ENCODE results near the gene KCNMB4. TPM values are rescaled to one million over a fixed set of nuclear protein-coding genes. Genes with fewer than 3 reads are reported as not detected.
"Not testable (repeated sequence)": the region's sequence is repeated elsewhere in the genome, so short reads cannot be mapped to it uniquely, and the experiment has no call there.

Gene KCNMB4
- total and polyA plus RNA-seq, 2 of the 4 experiments (the other 2 are of a cell fraction), result 0.90 to 1.1 TPM

DNA sequence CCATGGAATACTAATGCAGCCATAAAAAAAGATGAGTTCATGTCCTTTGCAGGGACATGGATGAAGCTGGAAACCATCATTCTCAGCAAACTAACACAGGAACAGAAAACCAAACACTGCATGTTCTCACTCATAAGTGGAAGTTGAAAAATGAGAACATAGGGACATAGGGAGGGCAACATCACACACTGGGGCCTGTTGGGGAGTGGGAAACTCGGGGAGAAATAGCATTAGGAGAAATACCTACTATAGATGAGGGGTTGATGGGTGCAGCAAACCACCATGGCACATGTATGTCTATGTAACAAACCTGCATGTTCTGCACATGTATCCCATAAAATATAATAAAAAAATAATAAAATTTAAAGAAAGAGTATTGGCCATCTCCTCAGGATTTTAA is 26.5 kb downstream of the KCNMB4 start:
- ATAC-seq (ENCODE audit: low read depth); H3K23ac ChIP-seq (ENCODE audit: low read depth, low read length); H2BK15ac ChIP-seq (ENCODE audit: low read depth, low read length); H2BK5ac ChIP-seq (ENCODE audit: low read depth, low read length, poor library complexity, severe bottlenecking); H3K14ac ChIP-seq (replicated peaks; ENCODE audit: low read depth, low read length); H2AK5ac ChIP-seq (ENCODE audit: low read depth, low read length); DNase-seq; CTCF ChIA-PET; in situ Hi-C loops (cut with MboI; ENCODE audit: low sequenced_read_pairs); BruUV-seq (replicated peaks); H3K27ac ChIP-seq (ENCODE audit: insufficient read depth, low read length); H3K79me1 ChIP-seq (ENCODE audit: low read depth in 1 of 2, low read length in 2 of 2); H2AK9ac ChIP-seq (replicated peaks; ENCODE audit: low read depth, low read length, poor library complexity); H3K9ac ChIP-seq (ENCODE audit: low read depth, low read length); H3K27me3 ChIP-seq (ENCODE audit: control insufficient read depth, insufficient read depth, low read length); H3K4ac ChIP-seq (ENCODE audit: low read depth, low read length); H2BK120ac ChIP-seq (ENCODE audit: low read depth, low read length); H3K4me3 ChIP-seq (ENCODE audit: insufficient read depth, low read depth, low read length); H4K5ac ChIP-seq (ENCODE audit: low read depth, low read length); H3K4me2 ChIP-seq (ENCODE audit: low read depth, low read length); H3K4me1 ChIP-seq (ENCODE audit: control insufficient read depth, insufficient read depth, low read length); H4K8ac ChIP-seq (ENCODE audit: low read depth in 2 of 2, low read length in 2 of 2); intact Hi-C loops (cut with micrococcal nuclease); H3K36me3 ChIP-seq (ENCODE audit: control insufficient read depth, insufficient read depth, low read length); H2AFZ ChIP-seq (replicated peaks; ENCODE audit: low read length, poor library complexity); H3K18ac ChIP-seq (ENCODE audit: low read depth, low read length); POLR2A ChIA-PET (ENCODE audit: unreplicated experiment); dilution Hi-C loops (cut with HindIII; ENCODE audit: low sequenced_read_pairs, unreplicated experiment); H3K9me3 ChIP-seq (ENCODE audit: control insufficient read depth, insufficient read depth, low read length); H4K91ac ChIP-seq (ENCODE audit: insufficient read depth, low read depth, low read length); H2BK20ac ChIP-seq (ENCODE audit: low read depth, low read length); H3K56ac ChIP-seq (ENCODE audit: extremely low read depth, insufficient read depth, low read length); H4K20me1 ChIP-seq (ENCODE audit: insufficient read depth, low read length); H3K9me1 ChIP-seq (ENCODE audit: insufficient read depth, low read length): not testable (repeated sequence)
- no CpG with 5 or more reads among the region's 1 CpG for WGBS, 2 experiments (ENCODE audit: extremely low coverage in 2 of 2, insufficient read length in 1 of 2)
